Activated CD4-positive, alpha-beta T cell treated with anti-CD3 and anti-CD28 coated beads, Interleukin-2, Interleukin-6, amounts not matched to agents 100 ng/mL and 50 ng/mL, durations not matched to agents 16 hours and 8 hours (primary cell): ENCODE results near the gene CLIC5.

Experiments used
- DNase-seq: peaks from one replicate; pipeline ENCODE4 v3.0.0-alpha.2; 2020

The CLIC5 gene

GRCh38 chr6:45882671-45883070 is 133.0 kb downstream of the CLIC5 start:
- DNase-seq, result no peak

DNA sequence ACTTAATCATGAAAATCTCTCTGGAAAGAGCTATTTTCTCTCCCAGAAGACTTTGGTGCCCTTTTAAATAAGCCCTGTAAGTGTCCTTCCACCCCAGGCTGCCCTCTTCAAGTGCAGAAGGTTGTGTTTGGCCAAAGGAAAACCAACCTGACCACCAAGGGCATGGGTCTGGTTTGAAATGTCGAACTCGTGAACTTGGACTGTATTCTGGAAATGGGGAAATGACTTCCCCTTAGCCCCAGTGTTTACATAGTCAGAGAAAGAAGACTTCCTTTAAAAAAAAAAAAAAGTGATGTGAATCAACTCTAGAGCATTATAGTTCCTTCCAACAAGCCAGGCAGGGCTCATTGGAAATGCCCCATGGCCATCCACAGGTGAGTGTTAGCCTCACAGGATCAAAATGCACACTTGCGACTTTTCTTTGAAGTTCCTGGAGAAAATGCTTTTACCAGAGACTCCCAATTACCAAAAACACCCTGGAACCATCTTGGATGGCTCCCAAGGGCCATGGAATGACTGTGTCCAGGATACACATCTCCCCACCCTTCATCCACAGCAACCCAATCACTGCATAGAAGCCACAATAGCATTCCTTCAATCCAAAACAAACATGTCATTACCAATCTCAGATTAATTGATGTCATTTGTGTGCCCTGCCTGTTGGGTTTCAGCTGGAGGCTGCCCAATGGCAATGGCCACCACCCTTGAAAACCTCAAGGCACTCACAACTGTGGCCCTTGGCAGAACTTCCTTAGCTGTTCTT is 133.8 kb downstream of the CLIC5 start:
- DNase-seq, result no peak

GRCh38 chr6:45880676-45881075 is 135.0 kb downstream of the CLIC5 start:
- DNase-seq, result no peak

DNA sequence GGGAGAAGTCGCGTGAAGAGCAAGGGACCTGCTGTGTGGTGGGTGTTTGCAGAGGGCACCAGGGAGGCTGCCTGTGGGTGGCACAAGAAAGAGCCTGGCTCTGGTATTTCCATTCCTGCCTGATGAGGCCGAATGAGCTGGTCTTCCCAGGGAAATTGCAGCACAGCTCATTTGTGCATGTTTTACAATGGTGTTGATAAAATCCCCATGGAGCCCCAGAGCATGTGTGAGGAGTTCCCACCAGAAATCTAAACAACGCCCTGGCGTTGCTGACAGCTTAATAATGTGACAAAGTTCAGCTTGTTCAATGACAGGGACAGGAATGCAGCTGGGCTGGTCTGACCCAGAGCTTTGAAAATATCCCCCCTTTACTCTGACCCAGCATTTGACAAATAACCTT is 135.5 kb downstream of the CLIC5 start:
- DNase-seq, result no peak

- DNase-seq, result no peak
These were observed 137.6 kb downstream of the CLIC5 start for GRCh38 chr6:45877970-45878590.

DNA sequence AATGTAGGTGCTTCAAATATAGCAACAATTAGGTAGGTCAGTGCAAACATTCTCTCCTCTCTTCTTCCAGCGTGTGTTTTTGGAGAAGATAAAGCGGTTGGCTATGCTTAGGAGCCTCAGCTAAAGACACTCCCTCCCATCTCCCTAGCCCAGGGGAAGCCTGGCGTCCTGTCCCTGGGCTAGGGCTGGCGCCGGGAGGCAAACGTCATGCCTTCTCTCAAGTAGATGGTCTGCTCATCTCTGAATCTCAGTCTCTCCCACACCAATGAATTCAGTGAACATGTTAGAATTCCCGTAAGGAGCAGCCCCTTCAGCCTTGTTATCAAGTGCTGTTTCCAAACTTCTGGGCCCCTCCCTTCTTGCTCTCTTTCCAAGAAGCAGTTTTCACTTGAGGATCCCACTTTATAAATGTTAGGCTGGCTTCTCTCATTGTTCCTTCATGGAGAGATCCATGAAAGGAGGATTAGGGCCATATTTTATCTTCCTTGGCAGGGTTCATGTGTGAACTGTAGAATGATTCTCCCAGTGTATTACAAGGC is 142.8 kb downstream of the CLIC5 start:
- DNase-seq, result no peak

DNA sequence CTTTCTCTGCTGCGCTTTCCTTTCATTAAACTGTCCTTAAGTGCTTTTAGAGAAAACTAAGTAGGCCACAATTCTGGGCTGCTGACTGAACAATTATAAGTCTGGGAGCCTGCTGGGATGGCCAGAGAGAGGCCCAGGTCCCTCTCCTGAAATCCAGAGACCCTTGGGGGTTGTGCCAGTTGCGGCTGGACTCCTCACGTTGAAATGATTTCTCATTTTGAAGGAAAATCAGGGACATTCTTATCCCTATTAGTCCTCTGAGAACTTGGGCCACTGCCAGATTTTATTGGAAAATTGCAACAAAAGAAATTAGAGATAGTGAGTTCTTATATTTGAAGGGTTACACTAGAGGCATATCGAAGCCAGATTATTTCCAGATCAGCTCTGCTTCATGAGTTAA is 145.1 kb downstream of the CLIC5 start:
- no peak for DNase-seq

DNA sequence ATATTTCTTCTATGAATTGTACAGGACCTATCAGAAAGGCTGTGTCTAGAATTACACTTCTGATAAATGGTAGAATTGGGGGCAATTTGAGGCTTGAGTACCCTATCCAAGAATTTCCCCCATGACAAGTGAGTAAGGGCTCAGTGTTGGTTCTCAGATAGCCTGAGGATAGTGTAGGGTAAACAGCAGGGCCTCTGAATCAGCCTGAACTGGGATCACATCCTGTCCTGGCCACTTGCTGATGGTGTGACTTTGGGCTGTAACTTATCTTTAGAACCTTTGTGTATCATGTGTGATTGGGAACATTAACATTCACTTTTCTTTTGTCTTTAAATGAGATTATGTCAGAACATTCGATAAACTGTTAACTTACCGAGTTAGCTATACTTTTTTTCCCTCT is 151.0 kb downstream of the CLIC5 start:
- no peak for DNase-seq

DNA sequence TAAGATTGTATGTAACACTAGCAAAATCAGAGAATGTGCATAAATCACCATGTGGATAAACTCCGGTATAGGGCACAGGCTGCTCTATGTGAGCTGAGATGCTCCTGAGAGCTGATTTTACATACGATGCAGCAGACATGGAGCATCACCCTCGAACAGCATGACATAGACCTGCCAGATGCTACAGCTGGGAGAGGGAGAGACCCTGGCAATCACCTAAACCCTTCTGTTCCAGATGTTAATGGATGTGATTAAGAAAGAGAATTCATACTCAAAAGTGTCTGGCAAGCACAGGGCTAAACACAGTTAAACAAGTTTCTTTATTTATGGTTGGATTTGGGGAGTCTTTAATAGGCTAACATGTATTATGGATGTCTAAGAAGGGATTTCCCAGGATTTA is 157.0 kb downstream of the CLIC5 start:
- no peak for DNase-seq

DNA sequence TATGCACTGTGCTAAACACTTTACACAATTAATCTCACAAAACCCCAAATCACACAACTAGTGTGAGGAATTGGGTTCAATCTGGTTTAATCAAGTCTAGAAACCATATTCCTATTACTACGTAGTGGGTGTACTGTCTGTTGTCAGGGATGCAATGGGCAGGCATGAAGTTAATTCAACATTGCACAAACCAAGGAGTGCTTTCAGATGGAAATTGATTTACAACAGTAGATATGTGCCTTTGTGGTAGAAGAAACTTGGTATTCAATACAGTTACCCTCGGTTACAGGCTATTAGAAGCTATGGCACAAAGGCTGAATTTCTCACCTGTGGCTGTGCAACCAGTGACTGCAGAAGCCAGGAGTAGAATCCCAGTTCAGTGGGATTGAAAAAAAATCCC is 157.8 kb downstream of the CLIC5 start:
- DNase-seq, result no peak

DNA sequence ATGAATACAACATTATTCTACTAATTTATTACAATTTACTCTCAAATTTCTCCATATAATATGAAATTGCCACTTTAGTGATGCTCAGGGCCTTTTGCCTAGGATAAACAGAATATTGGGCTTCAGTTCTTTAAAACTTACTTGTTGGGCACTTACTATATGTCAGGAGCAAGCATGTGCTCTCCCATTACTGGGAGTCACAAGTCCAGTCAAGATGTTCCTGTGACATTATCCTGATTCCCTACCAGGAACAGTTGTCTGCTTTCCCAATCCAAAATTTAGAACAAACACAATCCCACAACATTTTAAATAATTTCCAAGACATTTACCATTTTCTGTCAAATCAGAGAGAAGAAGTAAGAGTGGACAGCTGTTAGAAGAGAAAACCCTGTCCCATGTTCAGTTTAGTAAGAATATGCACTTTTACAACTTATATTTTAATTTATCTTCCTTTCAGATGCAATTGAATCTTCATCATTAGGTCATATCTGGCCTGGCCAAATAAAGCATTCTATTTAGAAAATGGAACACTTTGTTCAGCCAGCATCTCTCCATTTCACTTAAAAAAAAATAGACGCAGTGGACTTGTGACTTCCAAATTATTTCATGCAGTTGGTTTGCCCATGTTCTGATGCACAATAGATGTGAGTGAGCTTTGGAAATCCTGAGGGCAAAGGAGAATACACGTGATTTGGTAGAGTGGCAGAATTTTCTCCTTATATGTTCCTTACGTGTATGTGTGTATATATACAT is 159.8 kb downstream of the CLIC5 start:
- DNase-seq, result no peak

GRCh38 chr6:45854149-45854742 is 161.4 kb downstream of the CLIC5 start:
- no peak for DNase-seq

DNA sequence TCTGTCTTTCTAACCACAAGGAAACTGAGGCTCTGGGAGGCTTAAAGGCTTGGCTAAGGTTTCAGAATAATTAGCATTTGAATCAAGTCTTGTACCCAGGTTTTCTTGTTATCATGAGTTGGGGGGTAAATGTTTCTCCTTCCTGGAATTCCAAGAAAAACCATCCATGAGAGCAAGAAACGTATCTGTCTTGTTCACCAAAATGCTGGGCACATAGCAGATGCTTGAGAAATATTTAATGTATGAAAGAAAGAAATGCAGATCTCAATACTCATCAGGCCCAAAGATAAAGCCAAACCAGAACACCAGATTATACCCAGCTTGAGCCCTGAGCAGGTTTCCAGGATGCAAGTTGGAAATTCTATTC is 164.6 kb downstream of the CLIC5 start:
- DNase-seq, result no peak

DNA sequence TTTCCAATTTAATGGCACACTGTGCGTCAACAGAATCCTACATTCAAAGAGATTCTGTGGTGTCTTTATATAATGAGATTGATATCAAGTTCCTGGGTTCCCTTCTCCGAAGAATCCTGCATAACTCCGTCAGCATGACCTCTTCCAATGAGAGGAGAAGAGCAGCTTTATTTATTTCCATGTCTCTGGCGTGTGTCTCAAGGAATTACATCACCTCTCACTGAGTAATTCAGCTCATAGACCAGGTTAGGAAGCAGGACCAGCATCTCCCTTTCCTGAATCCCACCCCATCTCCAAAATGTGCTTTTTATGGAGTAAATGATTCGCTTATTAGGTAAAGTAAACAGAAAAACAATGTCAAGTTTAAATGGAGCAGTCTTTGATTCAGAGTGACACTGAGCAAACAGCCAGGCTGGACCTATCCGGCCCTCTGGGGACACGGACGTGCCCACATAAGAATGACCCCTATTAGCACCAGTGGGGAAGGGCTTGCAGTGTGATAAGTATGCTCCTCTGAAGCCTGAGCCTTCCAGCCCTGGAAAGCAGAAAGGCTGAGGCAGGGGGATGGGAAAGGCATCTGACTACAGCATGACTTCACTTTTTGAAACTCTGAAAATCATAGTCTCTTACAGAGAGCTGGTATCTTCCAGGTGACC is 165.2 kb downstream of the CLIC5 start:
- DNase-seq, result no peak

DNA sequence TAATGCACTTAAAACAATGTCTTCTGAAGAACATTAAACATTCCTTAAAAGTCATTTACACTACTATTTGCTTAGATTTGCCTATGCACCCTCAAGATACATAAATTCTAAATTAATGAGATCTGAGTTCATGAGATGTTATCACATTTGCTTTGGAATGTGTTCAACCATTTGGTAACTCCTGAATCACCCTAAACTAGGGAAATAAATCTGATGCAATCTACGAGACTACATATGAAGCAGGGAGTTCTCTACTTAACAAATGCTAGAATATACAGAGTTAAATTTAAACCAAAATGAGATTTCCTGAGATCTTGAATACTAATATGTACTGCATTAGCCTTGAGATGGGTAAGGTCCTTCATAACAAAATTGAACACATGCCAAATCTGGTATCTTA is 170.1 kb downstream of the CLIC5 start:
- DNase-seq, result no peak

- DNase-seq, result no peak
These were observed 170.7 kb downstream of the CLIC5 start for GRCh38 chr6:45844986-45845385.

DNA sequence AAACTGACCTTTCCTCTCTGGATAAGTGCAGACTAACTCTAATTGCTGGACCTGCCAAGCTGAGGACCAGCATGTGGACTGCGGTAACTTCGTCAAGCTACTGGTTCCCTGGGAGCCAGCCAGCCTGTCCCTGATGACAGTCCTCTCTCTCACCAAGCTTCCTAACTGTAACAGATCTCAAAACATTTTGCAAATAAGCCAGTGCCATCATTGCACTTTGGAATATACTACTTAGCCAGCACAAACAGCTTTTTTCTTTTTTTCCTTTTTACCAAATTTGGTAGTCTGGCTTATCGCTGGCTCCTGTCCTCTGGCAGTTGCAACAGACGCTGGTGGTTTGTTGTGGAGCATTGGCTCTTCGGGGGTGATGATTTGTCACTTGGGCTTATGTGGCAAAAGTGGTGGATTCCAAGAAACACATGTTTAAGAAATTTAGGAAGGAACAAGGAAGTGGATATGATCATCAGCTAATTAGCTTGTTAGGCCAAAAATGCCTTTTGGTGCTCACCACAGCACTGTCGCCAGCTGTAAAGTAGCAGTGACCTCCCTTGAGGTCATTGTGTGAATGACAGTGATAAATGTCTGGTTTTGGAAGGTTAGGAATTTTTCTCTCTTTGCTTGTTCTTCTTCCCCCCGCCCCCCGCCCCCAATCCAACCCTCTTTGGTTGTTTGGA is 171.7 kb downstream of the CLIC5 start:
- DNase-seq, result no peak

DNA sequence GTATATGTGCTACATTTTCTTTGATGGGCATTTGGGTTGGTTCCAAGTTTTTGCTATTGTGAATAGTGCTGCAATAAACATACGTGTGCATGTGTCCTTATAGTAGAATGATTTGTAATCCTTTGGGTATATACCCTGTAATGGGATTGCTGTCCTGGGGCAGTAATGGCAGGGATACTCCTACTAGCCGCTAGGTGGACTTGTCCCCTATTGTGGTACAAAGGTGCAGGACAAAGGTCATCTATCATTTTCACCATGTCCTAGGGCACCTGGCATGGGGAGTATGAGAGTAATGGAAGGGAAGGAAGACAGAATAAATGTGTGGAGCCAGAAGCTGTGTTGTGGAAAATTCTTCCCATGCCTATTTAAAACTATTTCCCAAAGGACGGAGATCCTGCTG is 174.6 kb downstream of the CLIC5 start:
- no peak for DNase-seq

GRCh38 chr6:45838996-45839395 is 176.7 kb downstream of the CLIC5 start:
- DNase-seq, result no peak

DNA sequence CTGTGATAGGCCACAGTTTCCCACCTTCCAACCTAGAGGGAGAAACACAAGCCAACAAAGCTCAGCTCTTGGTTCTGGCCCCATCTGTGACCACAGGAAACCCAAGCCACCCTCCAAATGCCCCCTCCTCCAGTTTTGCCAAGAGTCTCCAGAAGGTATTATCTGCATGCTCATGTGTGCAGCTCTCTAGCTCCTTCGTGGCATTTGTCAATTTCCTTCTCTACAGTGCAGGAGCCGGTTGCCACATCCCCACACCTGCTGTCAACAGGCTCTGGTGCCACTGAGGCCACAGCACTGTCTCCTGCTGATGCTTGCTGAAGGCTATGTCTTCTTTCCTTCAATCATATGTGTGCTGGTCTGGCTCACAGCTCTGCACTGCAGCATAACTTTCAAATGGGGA is 177.2 kb downstream of the CLIC5 start:
- no peak for DNase-seq

- peak; percentile 35 for DNase-seq
These were observed 178.0 kb downstream of the CLIC5 start for GRCh38 chr6:45837541-45838200.

DNA sequence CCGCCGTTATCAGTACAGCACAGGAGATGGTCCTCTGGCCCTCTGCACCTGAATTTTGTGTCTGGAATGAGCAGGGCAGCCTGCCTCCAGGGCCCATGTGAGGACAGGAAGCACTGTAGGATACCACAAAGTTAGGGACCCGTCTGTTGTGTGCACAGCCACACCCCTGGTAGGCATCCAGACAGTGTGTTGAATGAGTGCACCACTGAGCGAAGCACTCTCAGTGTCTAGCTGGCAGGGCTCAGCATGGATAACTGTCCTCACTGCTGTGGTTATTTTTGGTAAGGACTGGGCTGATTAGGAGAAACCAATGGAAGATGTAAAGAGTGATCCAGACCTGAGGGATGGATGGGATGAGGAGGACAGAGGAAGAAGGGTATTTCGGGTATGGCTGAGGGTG is 178.7 kb downstream of the CLIC5 start:
- DNase-seq, result no peak
